ENCODE results near the gene REEP6. TPM values are rescaled to one million over a fixed set of nuclear protein-coding genes. Genes with fewer than 3 reads are reported as not detected.

REEP6 gene
- total and polyA plus RNA-seq, 5 donors from 2014 or later, result 1.3 to 3.3 (median 2.2) TPM

- Histone ChIP-seq H3K9me3 (ENCODE audit: control insufficient read depth in 2 of 2, low read length in 2 of 2) (no peaks in the 10 kb centered on the region), H3K36me3 (ENCODE audit: control insufficient read depth, insufficient read depth, low read length) (no peaks in the 10 kb centered on the region), H3K27me3 (ENCODE audit: control insufficient read depth, insufficient read depth, low read length) (peaks cover 14% of the 10 kb centered on the region), H3K4me3 (ENCODE audit: low read depth, low read length) (no peak overlapping the region), H3K4me1 (ENCODE audit: control insufficient read depth, insufficient read depth, low read length, poor library complexity, severe bottlenecking) (peaks cover 21% of the 10 kb centered on the region), H3K27ac (ENCODE audit: insufficient read depth, low read length, poor library complexity, severe bottlenecking) (no peak overlapping the region)
- Mint-ChIP-seq H3K4me1 (peaks cover 0 to 37% (median 4%) of the 10 kb centered on the region in 4 donors), H3K27me3 (peaks cover 55% of the 10 kb centered on the region), H3K27ac (no peak overlapping the region), H3K4me3 (peak overlapping the region in 3 of 4 donors; percentile 67 to 80 (median 71)), H3K36me3 (no peaks in the 10 kb centered on the region), H3K9me3 (peaks cover 0 to 4% (median 0%) of the 10 kb centered on the region in 7 donors)
- no peak for ATAC-seq (ENCODE audit: low read depth in 2 of 2)
- DNase-seq, result peak in 1 of 3 donors; percentile 39
These were observed 36.0 kb upstream of the REEP6 start for GRCh38 chr19:1455002-1455335.

- no peak overlapping the region for H3K4me3 ChIP-seq (ENCODE audit: low read depth, low read length)
- H3K4me3 Mint-ChIP-seq, result peak overlapping the region in 3 of 4 donors; percentile 62 to 80 (median 76)
- H3K9me3 ChIP-seq (ENCODE audit: control insufficient read depth in 2 of 2, low read length in 2 of 2), result no peaks in the 10 kb centered on the region
- ATAC-seq (ENCODE audit: low read depth in 2 of 2) (peak; percentile 54 to 56), DNase-seq (peak; percentile 55 to 74 (median 56))
- no peak overlapping the region for H3K27ac ChIP-seq (ENCODE audit: insufficient read depth, low read length, poor library complexity, severe bottlenecking)
- peaks cover 10% of the 10 kb centered on the region for H3K27me3 ChIP-seq (ENCODE audit: control insufficient read depth, insufficient read depth, low read length)
- peaks cover 0 to 34% (median 4%) of the 10 kb centered on the region in 4 donors for H3K4me1 Mint-ChIP-seq
- H3K4me1 ChIP-seq (ENCODE audit: control insufficient read depth, insufficient read depth, low read length, poor library complexity, severe bottlenecking), result peaks cover 16% of the 10 kb centered on the region
- H3K36me3 ChIP-seq (ENCODE audit: control insufficient read depth, insufficient read depth, low read length), result peaks cover 1% of the 10 kb centered on the region
- H3K27ac Mint-ChIP-seq, result peak overlapping the region in 1 of 3 donors; percentile 32
- H3K9me3 Mint-ChIP-seq, result peaks cover 0 to 4% (median 0%) of the 10 kb centered on the region in 7 donors
- peaks cover 52% of the 10 kb centered on the region for H3K27me3 Mint-ChIP-seq
- no peaks in the 10 kb centered on the region for H3K36me3 Mint-ChIP-seq
These were observed 35.5 kb upstream of the REEP6 start for GRCh38 chr19:1455336-1456120.

GRCh38 chr19:1456121-1456900, 34.7 kb upstream of the REEP6 start:
- Mint-ChIP-seq H3K4me3 (no peak overlapping the region), H3K27me3 (peaks cover 44% of the 10 kb centered on the region)

DNA sequence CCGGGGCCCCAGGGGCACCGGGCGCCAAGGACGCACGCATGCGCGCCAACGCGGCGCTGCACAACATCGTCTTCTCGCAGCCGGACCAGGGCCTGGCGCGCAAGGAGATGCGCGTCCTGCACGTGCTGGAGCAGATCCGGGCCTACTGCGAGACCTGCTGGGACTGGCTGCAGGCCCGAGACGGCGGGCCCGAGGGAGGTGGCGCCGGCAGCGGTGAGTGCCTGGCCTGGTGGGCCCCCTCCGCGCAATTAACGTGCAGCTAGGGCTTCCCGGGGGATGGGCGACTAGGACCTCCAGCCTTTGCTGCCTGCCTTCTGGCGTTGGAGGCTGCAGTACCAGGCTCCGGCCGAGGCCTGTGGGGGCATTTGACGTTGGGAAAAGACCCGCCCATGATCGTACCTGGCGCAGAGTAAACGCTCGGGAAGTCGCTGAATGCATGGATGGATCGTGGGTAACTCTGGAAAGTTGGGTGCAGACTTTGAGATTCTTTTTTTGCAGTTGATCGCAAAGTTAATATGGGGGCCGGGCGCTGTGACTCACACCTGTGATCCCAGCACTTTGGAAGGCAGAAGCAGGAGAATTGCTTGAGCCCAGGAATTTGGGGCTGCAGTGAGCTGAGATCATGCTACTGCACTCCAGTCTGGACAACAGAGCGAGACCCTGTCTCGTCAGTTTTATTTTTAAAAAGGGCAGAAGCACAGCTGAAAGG, 33.8 kb upstream of the REEP6 start:
- peaks cover 43% of the 10 kb centered on the region for H3K27me3 Mint-ChIP-seq
- H3K36me3 ChIP-seq (ENCODE audit: control insufficient read depth, insufficient read depth, low read length), result peaks cover 4% of the 10 kb centered on the region
- H3K36me3 Mint-ChIP-seq, result no peaks in the 10 kb centered on the region
- peaks cover 0 to 28% (median 4%) of the 10 kb centered on the region in 4 donors for H3K4me1 Mint-ChIP-seq
- DNase-seq (no peak), ATAC-seq (ENCODE audit: low read depth in 2 of 2) (no peak)
- H3K27ac ChIP-seq (ENCODE audit: insufficient read depth, low read length, poor library complexity, severe bottlenecking), result no peak overlapping the region
- no peak overlapping the region for H3K27ac Mint-ChIP-seq
- H3K27me3 ChIP-seq (ENCODE audit: control insufficient read depth, insufficient read depth, low read length), result peaks cover 4% of the 10 kb centered on the region
- peaks cover 16% of the 10 kb centered on the region for H3K4me1 ChIP-seq (ENCODE audit: control insufficient read depth, insufficient read depth, low read length, poor library complexity, severe bottlenecking)
- peaks cover 0 to 3% (median 0%) of the 10 kb centered on the region in 7 donors for H3K9me3 Mint-ChIP-seq
- H3K4me3 ChIP-seq (ENCODE audit: low read depth, low read length), result no peak overlapping the region
- H3K4me3 Mint-ChIP-seq, result no peak overlapping the region
- H3K9me3 ChIP-seq (ENCODE audit: control insufficient read depth in 2 of 2, low read length in 2 of 2), result no peaks in the 10 kb centered on the region

More at GRCh38 chr19:1456121-1456900, 34.7 kb upstream of the REEP6 start:
- DNase-seq (no peak), ATAC-seq (ENCODE audit: low read depth in 2 of 2) (no peak)
- H3K4me3 ChIP-seq (ENCODE audit: low read depth, low read length), result no peak overlapping the region
- Mint-ChIP-seq H3K36me3 (no peaks in the 10 kb centered on the region), H3K4me1 (peaks cover 0 to 28% (median 4%) of the 10 kb centered on the region in 4 donors), H3K9me3 (peaks cover 0 to 3% (median 0%) of the 10 kb centered on the region in 7 donors), H3K27ac (no peak overlapping the region)
- H3K4me1 ChIP-seq (ENCODE audit: control insufficient read depth, insufficient read depth, low read length, poor library complexity, severe bottlenecking), result peaks cover 16% of the 10 kb centered on the region
- no peak overlapping the region for H3K27ac ChIP-seq (ENCODE audit: insufficient read depth, low read length, poor library complexity, severe bottlenecking)
- H3K9me3 ChIP-seq (ENCODE audit: control insufficient read depth in 2 of 2, low read length in 2 of 2), result no peaks in the 10 kb centered on the region
- peaks cover 4% of the 10 kb centered on the region for H3K27me3 ChIP-seq (ENCODE audit: control insufficient read depth, insufficient read depth, low read length)
- peaks cover 4% of the 10 kb centered on the region for H3K36me3 ChIP-seq (ENCODE audit: control insufficient read depth, insufficient read depth, low read length)

DNA sequence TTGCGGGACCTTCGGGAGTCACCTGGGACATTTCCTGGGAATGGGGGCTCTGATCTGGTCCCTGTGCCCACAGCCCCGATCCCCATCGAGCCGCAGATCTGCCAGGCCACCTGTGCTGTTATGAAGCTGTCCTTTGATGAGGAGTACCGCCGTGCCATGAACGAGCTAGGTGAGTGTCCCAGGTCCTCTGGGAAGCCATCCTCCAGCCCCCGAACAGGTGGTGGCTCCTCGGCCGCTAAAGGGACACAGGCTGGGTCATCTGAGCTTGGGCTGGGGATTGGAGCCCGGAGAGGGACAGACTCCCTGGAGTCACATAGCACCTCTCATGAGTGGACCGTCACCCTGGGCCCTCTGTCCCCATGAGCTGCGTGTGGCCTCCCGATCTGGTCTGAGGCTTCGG, 33.1 kb upstream of the REEP6 start:
- Mint-ChIP-seq H3K36me3 (no peaks in the 10 kb centered on the region), H3K4me3 (no peak overlapping the region), H3K4me1 (peaks cover 0 to 27% (median 4%) of the 10 kb centered on the region in 4 donors), H3K27me3 (peaks cover 43% of the 10 kb centered on the region), H3K27ac (no peak overlapping the region), H3K9me3 (peaks cover 0 to 3% (median 0%) of the 10 kb centered on the region in 7 donors)
- H3K27me3 ChIP-seq (ENCODE audit: control insufficient read depth, insufficient read depth, low read length), result peaks cover 4% of the 10 kb centered on the region
- H3K4me1 ChIP-seq (ENCODE audit: control insufficient read depth, insufficient read depth, low read length, poor library complexity, severe bottlenecking), result peaks cover 16% of the 10 kb centered on the region
- no peak overlapping the region for H3K4me3 ChIP-seq (ENCODE audit: low read depth, low read length)
- peaks cover 4% of the 10 kb centered on the region for H3K36me3 ChIP-seq (ENCODE audit: control insufficient read depth, insufficient read depth, low read length)
- no peak overlapping the region for H3K27ac ChIP-seq (ENCODE audit: insufficient read depth, low read length, poor library complexity, severe bottlenecking)
- H3K9me3 ChIP-seq (ENCODE audit: control insufficient read depth in 2 of 2, low read length in 2 of 2), result no peaks in the 10 kb centered on the region
- DNase-seq (no peak), ATAC-seq (ENCODE audit: low read depth in 2 of 2) (no peak)

- no peak for DNase-seq
These were observed 31.5 kb upstream of the REEP6 start for GRCh38 chr19:1459479-1459878.

More at GRCh38 chr19:1459479-1459878, 31.5 kb upstream of the REEP6 start:
- peaks cover 0 to 3% (median 0%) of the 10 kb centered on the region in 7 donors for H3K9me3 Mint-ChIP-seq
- H3K36me3 Mint-ChIP-seq, result no peaks in the 10 kb centered on the region
- Histone ChIP-seq H3K36me3 (ENCODE audit: control insufficient read depth, insufficient read depth, low read length) (peaks cover 4% of the 10 kb centered on the region), H3K4me1 (ENCODE audit: control insufficient read depth, insufficient read depth, low read length, poor library complexity, severe bottlenecking) (peaks cover 16% of the 10 kb centered on the region), H3K9me3 (ENCODE audit: control insufficient read depth in 2 of 2, low read length in 2 of 2) (no peaks in the 10 kb centered on the region), H3K27ac (ENCODE audit: insufficient read depth, low read length, poor library complexity, severe bottlenecking) (no peak overlapping the region), H3K4me3 (ENCODE audit: low read depth, low read length) (no peak overlapping the region), H3K27me3 (ENCODE audit: control insufficient read depth, insufficient read depth, low read length) (peaks cover 2% of the 10 kb centered on the region)
- H3K4me1 Mint-ChIP-seq, result peaks cover 0 to 22% (median 0%) of the 10 kb centered on the region in 4 donors
- peaks cover 37% of the 10 kb centered on the region for H3K27me3 Mint-ChIP-seq
- ATAC-seq (ENCODE audit: low read depth in 2 of 2), result no peak
- H3K4me3 Mint-ChIP-seq, result peak overlapping the region in 1 of 4 donors; percentile 22
- H3K27ac Mint-ChIP-seq, result peak overlapping the region in 1 of 3 donors; percentile 80
